Erythroblast (primary cell): Measurements from ENCODE around the gene SLC39A3.

Experiments
- GATA1 ChIP-seq: IDR thresholded peaks from 2 replicates; pipeline ENCODE4 v1.6.1; 2011; ENCODE audit warnings: low read depth, mild to moderate bottlenecking, control low read depth, low read length, moderate library complexity
- POLR2A ChIP-seq: IDR thresholded peaks from 2 replicates; pipeline ENCODE4 v1.6.1; 2011; ENCODE audit warnings: mild to moderate bottlenecking, low read length

DNA sequence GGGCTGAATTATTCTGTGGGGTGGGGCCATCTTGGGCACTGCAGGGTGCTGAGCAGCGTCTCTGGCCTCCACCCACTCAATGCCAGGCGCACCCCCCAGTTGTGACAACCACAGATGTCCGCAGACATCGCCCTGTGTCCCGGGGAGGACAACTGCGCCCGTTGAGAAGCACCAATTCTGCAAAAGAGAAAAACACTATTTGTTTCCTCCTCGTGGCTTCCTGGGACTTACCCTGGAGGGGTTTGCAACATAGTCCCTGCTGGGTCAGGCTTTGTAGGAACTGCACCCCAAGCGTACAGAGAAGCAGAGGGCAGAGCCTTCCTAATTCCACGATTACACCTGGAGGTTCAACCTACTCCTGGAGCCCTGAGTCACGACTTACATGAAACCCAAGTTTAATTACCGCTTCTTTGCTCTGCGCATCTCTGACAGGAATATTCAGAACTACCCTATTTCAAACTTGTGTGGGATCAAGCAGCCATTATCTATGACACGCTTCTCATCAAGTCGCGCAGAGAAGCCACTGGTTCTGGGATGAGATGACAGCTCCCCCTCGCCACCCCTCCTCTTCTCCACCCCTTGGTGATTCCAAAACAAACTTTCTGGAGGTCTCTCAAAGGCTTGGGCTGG, 11.1 kb upstream of the SLC39A3 start:
- TF ChIP-seq POLR2A, result no peak
- no peak for TF ChIP-seq GATA1
